NB4 (cell line): ENCODE results near the gene UBE2V1.

ENCODE experiments used
- MYC ChIP-seq: IDR thresholded peaks from 2 replicates; pipeline ENCODE4 v1.6.1; 2011; ENCODE audit warnings: low read depth, low read length
- POLR2A ChIP-seq: IDR thresholded peaks from 2 replicates; pipeline ENCODE4 v1.6.1; 2011; ENCODE audit warnings: mild to moderate bottlenecking; ENCODE audit not compliant: insufficient read length; ENCODE audit errors: extremely low read depth
- TF ChIP-seq, protein P1 (sequence below): IDR thresholded peaks from one replicate; pipeline ENCODE4 v1.5.1; 2012; ENCODE audit warnings: low read depth, low read length
- TF ChIP-seq, protein P2 (sequence below): IDR thresholded peaks from 2 replicates; pipeline ENCODE4 v1.6.1; 2011; ENCODE audit warnings: low read depth, low read length

DNA sequence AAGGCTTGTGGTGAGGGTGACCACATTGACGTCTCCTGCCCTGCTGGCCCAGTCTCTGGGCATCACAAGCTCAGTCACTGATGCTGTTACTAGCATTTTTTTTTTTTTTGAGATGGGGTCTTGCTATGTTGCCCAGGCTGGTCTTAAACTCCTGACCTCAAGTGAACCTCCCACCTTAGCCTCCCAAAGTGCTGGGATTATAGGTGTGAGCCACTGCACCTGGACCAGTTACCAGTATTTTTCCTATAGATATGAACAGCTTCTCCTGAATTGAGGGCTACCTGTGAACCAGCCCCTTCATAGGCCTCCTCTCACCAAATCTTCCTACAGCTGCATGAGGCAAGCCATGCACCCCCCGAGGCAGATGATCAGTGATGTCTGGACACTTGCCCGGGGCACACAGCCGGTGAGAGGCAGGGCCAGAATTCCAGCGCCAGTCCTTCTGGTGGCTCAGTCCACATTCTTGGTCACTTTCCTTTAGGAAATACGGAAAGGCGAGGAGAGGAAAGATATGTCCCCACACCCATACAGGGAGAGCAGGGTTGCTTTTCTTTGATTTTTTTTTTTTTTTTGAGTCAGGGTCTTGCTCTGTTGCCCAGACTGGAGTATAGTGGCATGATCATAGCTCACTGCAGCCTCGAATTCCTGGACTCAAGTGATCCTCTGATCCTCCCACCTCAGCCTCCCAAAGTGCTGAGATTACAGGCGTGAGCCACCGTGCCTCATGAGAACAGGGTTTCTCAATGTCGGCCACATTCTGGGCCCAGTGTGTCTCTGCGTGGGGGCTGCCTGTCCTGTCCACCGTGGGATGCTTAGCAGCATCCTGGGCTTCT, 50.7 kb downstream of the UBE2V1 start:
- TF ChIP-seq, protein P1, sequence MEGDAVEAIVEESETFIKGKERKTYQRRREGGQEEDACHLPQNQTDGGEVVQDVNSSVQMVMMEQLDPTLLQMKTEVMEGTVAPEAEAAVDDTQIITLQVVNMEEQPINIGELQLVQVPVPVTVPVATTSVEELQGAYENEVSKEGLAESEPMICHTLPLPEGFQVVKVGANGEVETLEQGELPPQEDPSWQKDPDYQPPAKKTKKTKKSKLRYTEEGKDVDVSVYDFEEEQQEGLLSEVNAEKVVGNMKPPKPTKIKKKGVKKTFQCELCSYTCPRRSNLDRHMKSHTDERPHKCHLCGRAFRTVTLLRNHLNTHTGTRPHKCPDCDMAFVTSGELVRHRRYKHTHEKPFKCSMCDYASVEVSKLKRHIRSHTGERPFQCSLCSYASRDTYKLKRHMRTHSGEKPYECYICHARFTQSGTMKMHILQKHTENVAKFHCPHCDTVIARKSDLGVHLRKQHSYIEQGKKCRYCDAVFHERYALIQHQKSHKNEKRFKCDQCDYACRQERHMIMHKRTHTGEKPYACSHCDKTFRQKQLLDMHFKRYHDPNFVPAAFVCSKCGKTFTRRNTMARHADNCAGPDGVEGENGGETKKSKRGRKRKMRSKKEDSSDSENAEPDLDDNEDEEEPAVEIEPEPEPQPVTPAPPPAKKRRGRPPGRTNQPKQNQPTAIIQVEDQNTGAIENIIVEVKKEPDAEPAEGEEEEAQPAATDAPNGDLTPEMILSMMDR: no peak
- no peak for TF ChIP-seq POLR2A
- TF ChIP-seq, protein P2, sequence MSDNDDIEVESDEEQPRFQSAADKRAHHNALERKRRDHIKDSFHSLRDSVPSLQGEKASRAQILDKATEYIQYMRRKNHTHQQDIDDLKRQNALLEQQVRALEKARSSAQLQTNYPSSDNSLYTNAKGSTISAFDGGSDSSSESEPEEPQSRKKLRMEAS: no peak
- TF ChIP-seq MYC: no peak
